Caki2 (cell line): ENCODE data around the gene GKAP1. TPM values are rescaled to one million over a fixed set of nuclear protein-coding genes. Genes with fewer than 3 reads are reported as not detected.

Experiments
- DNase-seq: peaks from one replicate; pipeline ENCODE4 v3.0.0-alpha.2; 2015; ENCODE audit warnings: low read depth
- in situ Hi-C: cut with HindIII; loops from 2 replicates; pipeline ENCODE4 v1.10.0; 2016; ENCODE audit warnings: low sequenced_read_pairs, low pct_unique_long_range_greater_than_20kb, mixed read lengths
- total RNA-seq: library from RNA; depleted of rRNA; stranded (reverse); fragments of >200 nt; shearing (Covaris generic); gene quantifications from 2 replicates; pipeline ENCODE4 v1.2.3, GENCODE V29; 2014; ENCODE audit warnings: low replicate concordance; rRNA removed

GKAP1 gene
- total RNA-seq, 1 experiment from 2014 or later, result 0.27 TPM

- in situ Hi-C loops, result no loop called here
- no peak for DNase-seq
These were observed 116.3 kb downstream of the GKAP1 start for GRCh38 chr9:83701286-83701685.

GRCh38 chr9:83699615-83700014, 118.0 kb downstream of the GKAP1 start:
- no peak for DNase-seq
- in situ Hi-C loops, result no loop called here

GRCh38 chr9:83698976-83699585, 118.5 kb downstream of the GKAP1 start:
- in situ Hi-C loops, result no loop called here
- DNase-seq, result no peak

GRCh38 chr9:83691492-83691891, 126.1 kb downstream of the GKAP1 start:
- no peak for DNase-seq
- in situ Hi-C loops, result no loop called here

Other genes starting within 250 kb of the GKAP1 start
- 2.2 and 10.1 TPM in 2 replicates for gene IDNK, start 194.6 kb downstream of the GKAP1 start, total RNA-seq
- 54.8 and 75.0 TPM in 2 replicates for gene UBQLN1, start 109.8 kb downstream of the GKAP1 start, total RNA-seq
- 0.67 and 4.8 TPM in 2 replicates for gene KIF27, start 103.7 kb upstream of the GKAP1 start, total RNA-seq
- 655 and 719 TPM in 2 replicates for gene HNRNPK, start 162.4 kb upstream of the GKAP1 start, total RNA-seq
- gene RMI1, start 163.0 kb upstream of the GKAP1 start, total RNA-seq, result 4.7 and 12.4 TPM in 2 replicates